ENCODE results near the gene CHCHD6. TPM values are rescaled to one million over a fixed set of nuclear protein-coding genes. Genes with fewer than 3 reads are reported as not detected.

CHCHD6 gene
- total RNA-seq, 2 donors from 2014 or later = 8.4 to 10.9 TPM

DNA sequence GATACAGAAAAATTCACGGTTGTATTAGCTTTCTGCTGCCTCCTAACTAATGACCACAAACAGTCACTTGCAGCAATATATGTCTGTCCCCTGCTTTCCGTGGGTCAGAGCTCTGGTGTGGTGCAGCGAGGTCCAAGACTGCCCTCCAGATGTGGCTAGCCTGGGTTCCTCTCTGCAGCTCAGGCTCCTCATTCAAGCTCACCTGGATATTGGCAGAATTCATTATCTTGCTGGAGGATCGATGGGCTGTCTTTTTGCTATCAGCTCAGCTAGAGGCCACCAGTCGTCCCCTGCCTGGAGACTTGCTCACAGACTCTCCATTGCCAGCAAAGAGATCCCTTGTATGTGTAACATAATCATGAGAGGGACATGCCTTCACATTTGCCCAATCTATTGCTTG, 266.1 kb downstream of the CHCHD6 start:
- H3K27me3 ChIP-seq = no peaks in the 10 kb centered on the region
- no peak for DNase-seq (ENCODE audit: low spot score)
- H3K9me3 ChIP-seq = peaks cover 0 to 14% of the 10 kb centered on the region in 2 donors
- H3K4me1 ChIP-seq = peaks cover 0 to 9% of the 10 kb centered on the region in 2 donors
- no peak overlapping the region for H3K4me3 ChIP-seq
- TF ChIP-seq, protein P1, sequence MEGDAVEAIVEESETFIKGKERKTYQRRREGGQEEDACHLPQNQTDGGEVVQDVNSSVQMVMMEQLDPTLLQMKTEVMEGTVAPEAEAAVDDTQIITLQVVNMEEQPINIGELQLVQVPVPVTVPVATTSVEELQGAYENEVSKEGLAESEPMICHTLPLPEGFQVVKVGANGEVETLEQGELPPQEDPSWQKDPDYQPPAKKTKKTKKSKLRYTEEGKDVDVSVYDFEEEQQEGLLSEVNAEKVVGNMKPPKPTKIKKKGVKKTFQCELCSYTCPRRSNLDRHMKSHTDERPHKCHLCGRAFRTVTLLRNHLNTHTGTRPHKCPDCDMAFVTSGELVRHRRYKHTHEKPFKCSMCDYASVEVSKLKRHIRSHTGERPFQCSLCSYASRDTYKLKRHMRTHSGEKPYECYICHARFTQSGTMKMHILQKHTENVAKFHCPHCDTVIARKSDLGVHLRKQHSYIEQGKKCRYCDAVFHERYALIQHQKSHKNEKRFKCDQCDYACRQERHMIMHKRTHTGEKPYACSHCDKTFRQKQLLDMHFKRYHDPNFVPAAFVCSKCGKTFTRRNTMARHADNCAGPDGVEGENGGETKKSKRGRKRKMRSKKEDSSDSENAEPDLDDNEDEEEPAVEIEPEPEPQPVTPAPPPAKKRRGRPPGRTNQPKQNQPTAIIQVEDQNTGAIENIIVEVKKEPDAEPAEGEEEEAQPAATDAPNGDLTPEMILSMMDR (IDR thresholded peaks at IDR 0.05) = no peak
- no peaks in the 10 kb centered on the region for H3K36me3 ChIP-seq
- H3K27ac ChIP-seq = no peak overlapping the region

DNA sequence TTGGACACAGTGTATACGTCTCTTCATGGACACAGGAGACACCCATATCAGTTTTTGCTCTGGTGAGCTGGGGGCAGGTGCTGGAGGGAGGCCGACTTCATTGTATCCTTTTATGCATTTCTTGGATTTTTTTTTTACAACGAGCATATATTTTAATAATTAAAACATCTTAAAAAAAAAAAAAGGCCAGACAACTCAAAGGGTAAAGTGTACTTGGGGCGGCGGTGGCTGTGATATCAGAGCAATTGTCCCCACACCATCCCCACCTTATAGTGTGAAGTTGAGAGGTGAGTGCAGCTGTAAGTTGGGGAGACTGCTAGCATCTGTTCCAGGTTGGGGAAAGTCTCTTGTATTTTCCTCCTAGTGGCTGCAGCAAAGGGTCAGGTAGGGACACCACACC, 266.9 kb downstream of the CHCHD6 start:
- peaks cover 0 to 9% of the 10 kb centered on the region in 2 donors for H3K4me1 ChIP-seq
- DNase-seq (ENCODE audit: low spot score) = no peak
- no peak overlapping the region for H3K27ac ChIP-seq
- no peaks in the 10 kb centered on the region for H3K27me3 ChIP-seq
- H3K36me3 ChIP-seq = no peaks in the 10 kb centered on the region
- TF ChIP-seq, protein P1 (IDR thresholded peaks at IDR 0.05) = no peak
- H3K9me3 ChIP-seq = peaks cover 0 to 14% of the 10 kb centered on the region in 2 donors
- H3K4me3 ChIP-seq = no peak overlapping the region

DNA sequence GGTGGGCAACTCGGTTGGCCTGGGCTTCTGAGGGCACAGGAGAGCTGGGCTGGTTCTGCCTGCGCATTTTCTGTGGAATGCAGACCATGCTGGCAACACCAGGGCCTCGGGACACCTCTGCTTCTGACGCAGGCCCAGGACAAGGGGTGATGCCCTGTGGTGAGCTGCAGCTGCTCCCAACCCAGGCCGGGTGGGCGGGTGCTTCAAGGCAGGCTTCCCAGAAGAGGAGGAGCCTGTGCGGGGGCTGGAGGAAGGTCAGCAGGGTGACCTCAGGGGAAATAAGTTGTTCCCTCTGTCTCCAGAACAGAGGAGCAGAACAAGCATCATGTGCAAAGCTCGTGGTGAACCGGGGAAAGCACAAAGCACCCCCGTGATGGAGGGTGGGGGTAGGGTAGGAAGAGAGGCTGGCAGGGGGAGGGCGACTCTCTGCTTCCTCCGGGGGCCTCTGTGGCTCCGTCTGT, 267.9 kb downstream of the CHCHD6 start:
- DNase-seq (ENCODE audit: low spot score) = peak; percentile 82
- Histone ChIP-seq H3K4me3 (no peak overlapping the region), H3K27ac (peak overlapping the region in 1 of 2 donors; percentile 8), H3K27me3 (no peaks in the 10 kb centered on the region), H3K9me3 (peaks cover 0 to 14% of the 10 kb centered on the region in 2 donors), H3K4me1 (peaks cover 0 to 9% of the 10 kb centered on the region in 2 donors), H3K36me3 (no peaks in the 10 kb centered on the region)
- TF ChIP-seq, protein P1 (IDR thresholded peaks at IDR 0.05) = no peak

DNA sequence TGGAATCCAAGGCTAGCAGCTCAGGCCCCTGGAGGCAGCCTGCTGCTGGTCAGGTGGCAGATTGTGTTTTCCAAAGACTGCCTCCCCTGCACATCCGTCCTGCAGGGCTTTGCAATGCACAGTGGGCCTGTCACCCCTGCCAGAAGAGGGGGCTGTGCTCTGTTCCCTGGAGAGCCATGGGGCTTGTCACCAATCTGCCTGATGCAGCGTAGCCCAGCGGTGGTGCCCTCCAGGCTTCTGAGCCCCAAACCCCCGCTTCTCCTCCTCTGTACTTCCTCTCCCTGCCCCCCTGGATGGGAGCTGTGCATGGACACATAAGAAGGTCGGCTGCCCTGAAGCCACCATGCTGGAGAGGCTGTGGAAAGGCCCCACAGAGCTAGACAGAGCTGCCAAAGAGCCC, 268.8 kb downstream of the CHCHD6 start:
- Histone ChIP-seq H3K27ac (no peak overlapping the region), H3K4me3 (no peak overlapping the region), H3K9me3 (peaks cover 0 to 14% of the 10 kb centered on the region in 2 donors), H3K36me3 (no peaks in the 10 kb centered on the region), H3K4me1 (peaks cover 0 to 9% of the 10 kb centered on the region in 2 donors), H3K27me3 (no peaks in the 10 kb centered on the region)
- DNase-seq (ENCODE audit: low spot score) = no peak
- TF ChIP-seq, protein P1 (IDR thresholded peaks at IDR 0.05) = no peak

DNA sequence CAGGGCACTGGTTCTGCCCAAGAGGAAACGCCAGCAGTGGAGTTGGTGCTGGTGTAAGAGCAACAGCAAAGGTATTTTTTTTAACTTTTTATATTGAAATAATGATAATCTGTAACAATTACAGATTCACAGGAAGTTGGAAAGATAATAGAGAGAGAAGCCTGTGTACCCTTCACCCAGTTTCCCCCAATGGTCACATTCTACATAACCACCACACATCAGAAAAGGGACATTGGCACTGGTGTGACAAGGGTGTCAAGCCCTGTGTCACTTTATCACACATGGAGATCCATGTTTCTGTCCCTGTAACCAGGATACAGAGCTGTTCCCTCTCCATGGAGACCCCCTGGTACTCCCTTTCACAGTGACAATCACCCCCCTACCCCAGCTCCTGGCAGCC, 269.8 kb downstream of the CHCHD6 start:
- Histone ChIP-seq H3K4me1 (peaks cover 0 to 9% of the 10 kb centered on the region in 2 donors), H3K9me3 (peaks cover 0 to 14% of the 10 kb centered on the region in 2 donors), H3K27ac (no peak overlapping the region), H3K4me3 (no peak overlapping the region), H3K27me3 (no peaks in the 10 kb centered on the region), H3K36me3 (no peaks in the 10 kb centered on the region)
- DNase-seq (ENCODE audit: low spot score) = no peak
- TF ChIP-seq, protein P1 (IDR thresholded peaks at IDR 0.05) = no peak

DNA sequence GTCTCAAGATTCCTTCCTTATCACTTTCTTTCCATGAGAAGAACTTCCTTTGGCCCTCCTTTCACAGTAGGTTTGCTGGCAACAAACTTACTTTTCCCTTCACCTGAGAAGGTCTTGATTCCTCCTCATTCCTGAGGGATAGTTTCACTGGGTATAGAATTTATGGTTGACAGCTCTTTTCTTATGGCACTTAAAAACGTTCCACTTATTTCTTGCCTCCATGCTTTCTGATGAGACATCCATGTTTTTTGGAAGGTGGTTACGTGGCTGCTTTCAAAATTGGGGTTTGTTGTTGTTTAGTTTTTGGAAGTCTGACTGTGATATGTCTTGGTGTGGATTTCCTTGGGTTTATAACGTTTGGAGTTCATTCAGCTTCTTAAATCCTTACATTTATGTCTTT, 270.7 kb downstream of the CHCHD6 start:
- peaks cover 0 to 14% of the 10 kb centered on the region in 2 donors for H3K9me3 ChIP-seq
- no peak overlapping the region for H3K27ac ChIP-seq
- H3K4me1 ChIP-seq = peaks cover 0 to 9% of the 10 kb centered on the region in 2 donors
- no peaks in the 10 kb centered on the region for H3K36me3 ChIP-seq
- no peaks in the 10 kb centered on the region for H3K27me3 ChIP-seq
- TF ChIP-seq, protein P1 (IDR thresholded peaks at IDR 0.05) = no peak
- no peak overlapping the region for H3K4me3 ChIP-seq
- no peak for DNase-seq (ENCODE audit: low spot score)

Data from right atrium auricular region (tissue), 2 donors.